GM19240 (cell line): ENCODE data around the gene TMEM253.

Source experiments
- DNase-seq: peaks from one replicate; pipeline ENCODE4 v3.0.0; 2011; ENCODE audit warnings: low spot score; ENCODE audit not compliant: insufficient read length

The TMEM253 gene

DNA sequence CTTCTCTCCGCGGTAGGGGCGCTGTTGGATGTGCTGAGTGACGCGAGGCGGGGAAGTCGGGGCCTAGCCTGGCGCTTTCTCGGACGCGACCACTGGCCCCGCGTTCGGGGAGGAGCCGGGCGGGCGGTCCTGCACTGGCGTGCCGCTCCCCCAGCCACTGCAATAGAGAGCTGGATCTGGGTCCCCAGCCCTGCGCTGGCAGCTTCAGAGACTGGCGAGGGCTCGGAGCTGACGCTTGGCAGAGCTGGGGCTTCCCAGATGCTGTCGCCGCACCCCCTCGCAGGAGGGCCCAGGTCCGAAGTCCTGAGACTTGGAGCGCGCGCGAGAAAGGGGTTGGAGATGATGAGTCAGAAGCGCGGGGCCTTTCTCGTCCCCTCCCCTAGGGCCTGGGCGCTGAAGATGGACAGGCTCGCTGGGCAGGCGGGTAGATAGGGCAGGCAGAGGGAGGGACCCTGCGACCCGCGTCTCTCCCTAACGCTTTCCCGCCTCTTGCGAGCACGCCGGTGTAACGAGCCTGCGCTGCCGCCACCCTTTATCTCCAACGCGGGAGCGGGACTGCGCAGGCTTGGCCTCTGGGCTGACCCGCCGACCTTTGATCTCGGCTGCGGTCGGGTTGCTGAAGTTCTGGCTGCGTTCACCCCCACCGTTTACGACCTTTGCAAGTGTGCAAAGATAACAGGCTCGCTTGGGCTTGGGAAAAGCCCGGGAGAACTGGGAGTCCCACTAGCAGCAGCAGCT, 3.0 kb downstream of the TMEM253 start:
- peak; percentile 100 for DNase-seq

DNA sequence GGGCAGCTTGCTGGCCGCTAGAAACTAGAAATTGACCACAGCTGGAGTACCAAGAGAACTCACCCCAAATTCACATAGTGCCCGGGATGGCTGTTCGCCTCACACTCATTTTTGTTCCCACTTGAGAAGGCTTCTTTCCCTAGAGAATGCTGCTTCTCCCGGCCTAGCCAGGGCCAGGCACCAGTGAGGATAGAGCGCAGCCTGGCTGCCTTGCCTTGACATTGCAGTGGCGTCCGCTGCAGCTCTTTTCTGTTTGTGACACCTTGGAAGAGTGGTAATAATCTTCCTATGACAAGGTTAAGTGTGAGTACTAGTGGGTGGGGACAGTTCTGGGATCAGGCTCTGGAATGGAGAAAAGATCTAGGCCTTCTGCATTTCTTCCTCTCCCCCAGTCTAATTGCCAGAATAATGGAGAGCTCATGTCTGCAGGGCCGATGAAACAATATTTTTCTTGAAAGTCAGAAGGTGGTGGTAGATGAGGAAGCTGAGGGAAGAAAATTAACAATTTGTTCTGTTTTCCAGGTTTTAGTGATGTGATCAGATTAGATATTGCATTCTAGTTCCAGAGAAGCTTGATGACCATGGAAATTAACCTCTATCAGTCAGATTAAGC, 3.7 kb downstream of the TMEM253 start:
- no peak for DNase-seq

DNA sequence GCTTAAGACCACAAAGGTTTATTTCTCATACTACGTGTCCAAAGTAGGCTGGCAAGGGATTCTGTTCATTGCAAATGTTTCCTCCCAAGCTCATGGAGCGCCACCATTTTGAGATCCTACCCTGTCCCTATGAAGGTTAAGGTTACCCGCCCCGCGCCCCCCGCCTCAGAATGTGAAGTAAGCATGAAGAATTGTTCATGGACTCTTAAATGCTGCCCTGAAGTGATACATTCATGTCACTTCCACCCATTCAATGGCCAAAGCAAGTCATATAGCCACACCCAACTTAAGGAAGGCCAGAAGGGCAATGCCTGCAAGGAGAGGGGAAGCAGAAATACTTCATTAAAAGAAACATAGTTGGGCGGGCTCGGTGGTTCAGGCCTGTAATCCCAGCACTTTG, 4.2 kb downstream of the TMEM253 start:
- no peak for DNase-seq

DNA sequence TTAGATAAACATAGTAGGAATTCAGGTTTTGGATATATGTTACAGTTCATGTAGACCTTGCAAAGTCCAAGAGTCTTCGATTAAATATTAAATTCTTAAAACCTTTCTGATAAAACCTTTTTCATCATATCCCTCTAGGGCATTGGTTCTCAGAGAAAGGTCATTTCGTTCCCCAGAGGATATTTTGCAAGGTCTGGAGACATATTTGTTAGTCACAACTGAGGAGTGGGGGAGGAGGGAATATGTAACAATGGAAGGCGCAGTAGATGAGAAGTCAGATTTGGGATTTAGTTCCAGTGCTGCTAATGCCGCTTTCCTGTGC, 5.3 kb downstream of the TMEM253 start:
- no peak for DNase-seq

DNA sequence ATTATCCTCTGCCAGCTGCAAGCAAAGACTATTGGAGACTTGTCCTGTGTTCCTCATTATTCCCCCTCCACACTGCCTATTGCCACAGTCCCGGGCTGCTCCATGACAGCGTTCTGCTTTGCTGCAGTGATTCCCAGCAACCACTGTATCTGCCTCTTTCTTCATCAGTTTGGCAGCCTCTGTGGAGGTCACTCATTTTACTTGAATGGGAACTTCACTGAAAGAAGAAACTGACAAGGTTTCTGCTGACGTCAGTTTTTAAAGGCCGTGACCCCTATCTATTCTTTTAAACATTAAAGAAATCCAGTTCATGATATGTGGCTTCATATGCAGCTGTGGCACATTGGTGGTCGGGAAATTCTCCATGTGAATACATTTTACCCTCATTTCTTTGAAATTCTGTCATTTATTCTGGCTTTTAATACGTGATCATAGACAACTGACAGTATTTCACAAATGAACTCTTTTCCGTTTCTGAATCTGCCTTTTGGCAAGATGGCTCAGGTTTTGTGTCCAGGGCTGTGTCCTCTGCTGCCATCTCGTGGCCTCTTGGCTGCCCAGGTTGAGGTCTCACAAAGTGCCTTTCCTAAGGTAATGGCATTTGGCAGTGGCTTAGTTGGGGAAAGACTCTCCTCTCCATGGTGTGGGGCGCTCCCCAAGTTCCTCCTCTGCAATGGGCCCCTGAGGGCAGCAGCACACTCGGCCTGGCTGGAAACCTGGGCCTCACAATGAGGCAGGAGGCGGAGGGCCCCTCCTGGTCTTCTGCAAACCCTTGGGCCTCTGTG, 5.8 kb downstream of the TMEM253 start:
- peak; percentile 32 for DNase-seq

DNA sequence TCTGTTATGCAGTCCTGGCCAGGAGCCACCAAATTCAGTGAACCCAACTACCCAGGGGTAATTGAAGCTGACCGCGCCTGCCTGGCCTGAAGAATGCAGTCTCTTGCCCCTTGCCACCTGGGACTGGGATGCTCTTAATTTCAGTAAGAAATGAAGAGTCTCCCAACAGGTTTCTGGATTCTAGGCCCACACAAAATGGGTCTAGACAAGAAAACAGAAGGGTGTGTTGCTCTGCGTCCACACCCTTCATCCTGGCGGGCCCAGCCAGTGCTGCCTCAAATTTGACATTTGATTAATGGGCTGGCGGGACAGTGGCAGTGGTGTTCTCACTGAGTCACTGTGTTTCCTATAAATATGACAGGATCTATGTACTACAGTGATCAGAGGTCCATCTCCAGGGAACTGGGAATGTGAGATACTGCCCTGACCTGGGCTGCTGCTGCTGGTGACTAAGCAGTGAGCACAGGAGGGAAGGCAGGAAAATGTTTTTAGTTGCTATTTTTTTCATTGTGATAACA, 6.5 kb downstream of the TMEM253 start:
- no peak for DNase-seq

DNA sequence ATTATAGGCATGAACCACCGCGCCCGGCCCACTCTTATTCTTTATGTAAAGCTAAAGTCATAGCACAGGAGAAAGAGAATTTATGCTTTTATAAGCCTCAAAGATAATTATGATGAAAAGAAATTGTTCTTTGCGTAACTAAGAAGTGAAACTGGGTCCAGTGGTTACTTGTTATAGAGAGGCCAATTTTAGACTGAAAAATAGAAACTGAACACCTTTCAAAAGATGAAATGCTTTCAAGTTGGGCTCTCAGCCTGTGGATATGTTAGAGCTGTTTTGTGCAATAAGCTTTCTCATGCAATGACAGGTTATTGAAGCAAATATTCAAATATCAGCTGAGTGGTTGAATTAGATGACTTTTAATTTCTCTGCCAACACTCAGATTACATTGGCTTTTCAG, 7.9 kb downstream of the TMEM253 start:
- DNase-seq: no peak

DNA sequence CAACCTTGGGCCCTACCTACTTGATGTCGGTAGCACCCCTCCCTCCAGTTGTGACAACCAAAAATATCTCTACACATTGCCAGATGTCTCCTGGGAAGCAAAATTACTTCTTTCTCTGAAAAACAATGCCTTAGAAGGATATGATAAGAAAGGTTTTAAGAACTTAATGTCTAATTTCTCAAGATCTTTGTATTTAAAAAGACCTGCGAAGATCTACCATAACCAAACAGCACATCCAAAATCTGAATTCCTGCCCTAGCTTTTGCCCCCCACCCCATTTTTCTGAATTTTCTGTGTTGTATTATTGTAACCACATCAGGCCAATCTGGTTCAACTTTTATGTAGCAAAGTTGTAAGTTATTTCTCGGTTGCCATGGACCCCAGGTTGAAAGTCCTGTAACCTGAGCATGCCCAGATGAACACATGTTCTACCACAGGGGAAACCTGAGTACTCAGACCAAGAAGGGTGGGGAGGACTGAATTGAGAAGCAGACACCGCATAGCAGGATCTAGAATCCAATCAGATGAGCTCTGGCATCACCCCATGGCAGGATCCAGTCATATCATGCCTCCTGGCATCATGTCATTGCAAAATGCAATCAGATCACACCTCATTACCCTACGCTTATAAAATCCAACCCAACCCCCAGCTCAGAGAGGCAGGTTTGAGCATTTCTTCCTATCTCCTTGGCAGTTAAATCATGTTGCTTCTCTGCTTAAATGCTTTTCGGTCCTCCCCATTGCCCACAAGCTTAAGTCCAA, 8.7 kb downstream of the TMEM253 start:
- DNase-seq: peak; percentile 19

DNA sequence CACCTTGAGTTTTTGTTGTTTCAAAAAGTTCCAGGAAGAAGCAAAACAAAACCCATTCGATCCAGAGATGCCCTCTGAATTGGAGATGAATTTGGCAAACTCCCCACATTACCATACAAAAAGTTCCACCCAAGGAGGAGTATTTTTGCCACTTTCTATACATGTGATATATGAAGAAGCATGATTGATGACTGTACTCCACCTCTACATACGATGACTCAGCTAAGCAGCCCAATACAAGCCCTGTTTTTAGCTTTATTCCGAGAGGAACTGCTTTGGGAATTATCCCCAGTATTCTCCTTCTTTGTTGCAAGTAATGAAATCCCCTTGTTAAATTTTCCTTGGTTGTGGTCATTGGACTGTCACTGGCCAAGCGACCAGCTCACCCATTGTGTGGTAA, 11.4 kb downstream of the TMEM253 start:
- DNase-seq: no peak

DNA sequence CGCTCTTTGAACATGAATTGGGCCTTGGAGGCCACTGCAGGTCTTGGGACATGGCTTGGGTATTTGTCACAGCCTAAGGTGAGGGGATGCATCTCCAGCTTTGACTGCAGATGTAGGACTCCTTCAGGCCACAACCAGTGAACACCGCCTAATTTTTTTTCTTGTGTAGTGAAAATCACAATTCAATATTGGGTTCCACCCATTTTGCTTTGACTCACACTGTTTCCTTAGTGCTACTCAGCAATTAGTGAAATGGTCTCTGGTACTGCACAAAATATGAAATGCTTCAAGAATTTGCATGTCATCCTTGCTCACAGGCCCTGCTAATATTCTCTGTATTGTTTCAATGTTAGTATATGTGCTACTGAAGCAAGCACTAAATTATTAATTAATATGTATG, 12.5 kb downstream of the TMEM253 start:
- DNase-seq: no peak

DNA sequence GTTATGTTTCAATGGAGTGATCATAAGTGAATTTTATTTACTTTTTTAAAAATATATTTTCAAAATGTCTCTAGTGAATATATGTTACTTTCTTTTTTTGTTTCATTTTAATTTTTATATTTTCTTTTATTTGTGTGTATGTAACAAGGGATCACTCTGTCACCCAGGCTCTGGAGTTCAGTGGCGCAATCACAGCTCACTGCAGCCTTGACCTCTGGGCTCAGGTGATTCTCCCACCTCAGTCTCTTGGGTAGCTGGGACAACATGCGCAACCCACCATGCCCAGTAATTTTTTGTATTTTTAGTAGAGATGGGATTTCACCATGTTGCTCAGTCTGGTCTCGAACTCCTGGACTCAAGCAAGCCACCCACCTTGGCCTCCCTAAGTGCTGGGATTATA, 18.1 kb downstream of the TMEM253 start:
- no peak for DNase-seq

DNA sequence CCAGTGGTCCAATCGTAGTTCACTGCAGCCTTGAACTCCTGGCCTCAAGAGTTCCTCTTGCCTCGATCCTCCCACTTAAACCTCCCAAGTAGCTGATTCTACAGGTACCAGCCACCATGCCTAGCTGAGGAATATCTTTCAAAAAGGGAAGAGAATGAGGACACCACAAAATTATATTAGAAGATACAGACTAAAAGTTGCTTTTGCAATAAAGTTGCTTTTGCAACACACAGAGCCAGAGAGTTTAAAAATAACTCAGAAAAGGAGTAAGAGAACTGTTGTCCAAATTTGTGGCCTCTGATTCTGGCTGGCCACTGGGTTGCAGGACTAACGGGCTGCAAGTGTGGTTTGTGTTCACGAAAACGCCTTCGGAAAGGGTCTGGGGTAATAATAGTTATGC, 19.8 kb downstream of the TMEM253 start:
- DNase-seq: no peak

DNA sequence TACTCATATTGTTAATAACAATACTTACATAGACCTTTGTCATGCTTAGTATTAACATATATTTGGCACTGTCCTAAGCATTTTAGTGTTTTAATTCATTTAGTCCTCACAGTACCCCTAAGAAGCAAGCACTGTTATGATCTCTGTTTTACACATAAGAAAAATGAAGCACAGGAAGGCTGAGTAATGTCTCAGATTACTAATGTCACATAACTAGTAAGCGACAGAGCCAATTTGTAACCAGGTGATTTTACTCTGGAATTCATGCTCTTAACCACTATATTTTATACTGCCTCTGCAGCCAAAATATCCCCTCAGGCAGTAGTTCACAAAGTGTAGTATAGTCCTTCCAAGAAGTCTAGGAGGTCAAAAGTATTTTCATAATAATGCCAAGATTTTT, 20.3 kb downstream of the TMEM253 start:
- no peak for DNase-seq

DNA sequence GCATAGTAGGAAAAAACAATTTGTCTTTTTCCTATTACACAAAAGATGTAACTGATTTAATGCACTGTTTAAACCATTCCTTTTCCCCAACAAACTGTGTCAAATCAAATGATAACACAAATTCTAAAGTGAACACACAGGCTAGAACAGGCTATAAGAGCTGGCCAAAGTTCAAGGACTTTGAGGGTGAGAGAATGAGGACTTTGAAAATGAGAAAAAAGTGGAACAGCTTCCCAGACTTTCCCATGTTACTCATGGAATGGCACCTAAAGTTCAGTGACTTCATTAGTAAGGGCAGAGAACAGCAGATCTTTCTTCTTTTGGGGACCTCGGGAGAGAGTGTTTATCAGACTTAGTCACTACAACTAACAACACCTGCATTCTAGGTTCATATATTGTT, 22.6 kb downstream of the TMEM253 start:
- DNase-seq: no peak

DNA sequence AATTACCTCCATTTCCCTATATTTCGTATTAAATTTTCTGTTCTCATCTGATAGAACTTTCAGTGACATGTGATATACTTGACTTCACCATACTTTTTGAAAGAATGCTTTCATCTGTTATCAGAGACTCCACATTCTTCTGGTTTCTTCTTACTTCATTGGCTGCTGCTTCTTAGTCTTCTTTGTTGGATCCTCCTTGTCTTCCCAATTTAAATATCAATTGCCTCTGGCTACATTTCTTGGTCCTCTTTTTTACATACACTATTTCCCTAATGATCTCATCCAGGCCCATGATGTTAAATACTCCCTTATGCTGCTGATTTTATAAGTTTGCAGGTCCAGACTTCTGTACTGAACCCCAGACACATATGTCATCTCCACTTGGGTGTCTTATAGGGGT, 33.0 kb downstream of the TMEM253 start:
- DNase-seq: no peak

DNA sequence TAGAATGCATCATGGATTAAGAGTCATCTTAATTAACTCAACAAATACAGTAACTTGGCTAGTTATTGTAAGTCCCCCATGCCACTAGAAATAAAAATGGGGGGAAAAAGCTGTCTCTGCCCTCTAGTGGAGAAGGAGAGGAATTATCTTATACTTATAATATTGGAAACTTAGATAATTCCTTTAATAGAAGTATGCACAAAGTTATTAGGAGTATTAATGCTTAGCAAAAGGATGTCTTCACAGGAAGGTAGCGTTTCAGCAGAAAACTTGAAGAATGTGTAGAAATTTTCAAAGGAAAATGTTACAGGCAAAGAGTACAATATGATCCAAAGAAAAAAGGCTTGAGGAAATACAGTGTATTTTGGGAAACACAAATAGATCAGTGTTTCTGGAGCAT, 35.2 kb downstream of the TMEM253 start:
- DNase-seq: peak; percentile 10

DNA sequence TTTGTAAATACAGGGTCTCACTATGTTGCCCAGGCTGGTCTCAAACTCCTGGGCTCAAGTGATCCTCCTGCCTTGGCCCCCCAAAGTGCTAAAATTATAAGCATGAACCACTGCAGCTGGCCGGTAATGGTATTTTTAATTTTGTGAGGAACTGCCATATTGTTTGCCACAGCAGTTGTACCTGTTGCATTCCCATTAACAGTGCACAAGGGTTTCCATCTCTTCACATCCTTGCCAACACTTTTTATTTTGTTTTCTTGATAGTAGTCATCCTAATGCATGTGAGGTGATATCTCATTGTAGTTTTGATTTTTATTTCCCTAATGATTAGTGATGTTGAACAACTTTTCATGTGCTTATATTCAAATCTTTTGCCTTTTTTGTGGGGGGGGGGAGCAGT, 41.5 kb downstream of the TMEM253 start:
- DNase-seq: no peak

DNA sequence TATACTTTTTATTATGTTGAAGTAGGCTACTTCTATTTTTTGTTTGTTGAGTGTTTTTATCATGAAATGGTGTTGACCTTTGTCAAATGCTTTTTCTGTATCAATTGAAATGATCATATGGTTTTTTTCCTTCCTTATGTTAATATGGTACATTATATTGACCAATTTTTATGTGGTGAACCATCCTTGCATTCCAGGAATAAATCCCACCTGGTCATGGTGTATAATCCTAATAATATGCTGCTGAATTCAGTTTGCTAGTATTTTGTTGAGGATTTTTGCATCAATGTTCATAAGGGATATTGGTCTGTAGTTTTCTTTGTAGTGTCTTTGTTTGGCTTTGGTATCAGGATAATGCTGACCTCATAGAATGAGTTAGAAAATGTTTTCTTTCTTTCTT, 44.6 kb downstream of the TMEM253 start:
- no peak for DNase-seq

DNA sequence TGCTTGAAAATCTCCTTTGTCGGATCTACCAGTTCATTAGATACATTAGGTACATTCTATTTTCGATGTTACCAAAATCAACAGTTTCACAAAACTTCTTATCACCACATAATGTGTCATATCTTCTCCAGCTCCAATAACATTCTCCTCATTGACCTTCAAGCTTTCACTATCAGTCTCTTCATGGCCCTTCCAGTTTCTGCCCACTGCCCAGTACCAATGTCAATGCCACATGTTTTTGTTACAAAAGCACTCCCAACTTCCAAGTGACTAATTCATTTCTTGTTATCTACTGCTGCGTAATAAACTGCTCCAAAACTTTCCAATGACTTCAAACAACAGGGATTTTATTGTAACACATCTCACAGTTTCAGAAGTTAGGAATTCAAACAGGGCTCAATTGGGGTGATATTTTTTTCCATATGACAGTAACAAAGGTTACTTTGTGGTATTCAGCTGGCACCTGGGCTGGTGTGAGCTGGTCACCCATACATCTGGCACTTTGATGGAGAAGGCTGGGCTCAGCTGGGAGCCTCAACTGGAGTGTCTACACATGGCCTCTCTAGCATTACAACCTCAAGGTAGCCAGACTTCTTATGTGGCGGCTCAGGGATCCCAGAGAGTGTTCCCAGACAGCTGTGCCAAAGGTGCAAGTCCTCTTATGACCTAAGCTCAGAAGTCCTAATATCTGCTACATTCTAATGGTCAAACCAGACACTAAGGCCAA, 48.9 kb downstream of the TMEM253 start:
- no peak for DNase-seq
